ENCODE results near the gene TBX21.

The TBX21 gene

GRCh38 chr17:47714773-47715396, 18.2 kb upstream of the TBX21 start:
- no peak for DNase-seq

- DNase-seq, result no peak
Observed at GRCh38 chr17:47715669-47716325, 17.2 kb upstream of the TBX21 start.

DNA sequence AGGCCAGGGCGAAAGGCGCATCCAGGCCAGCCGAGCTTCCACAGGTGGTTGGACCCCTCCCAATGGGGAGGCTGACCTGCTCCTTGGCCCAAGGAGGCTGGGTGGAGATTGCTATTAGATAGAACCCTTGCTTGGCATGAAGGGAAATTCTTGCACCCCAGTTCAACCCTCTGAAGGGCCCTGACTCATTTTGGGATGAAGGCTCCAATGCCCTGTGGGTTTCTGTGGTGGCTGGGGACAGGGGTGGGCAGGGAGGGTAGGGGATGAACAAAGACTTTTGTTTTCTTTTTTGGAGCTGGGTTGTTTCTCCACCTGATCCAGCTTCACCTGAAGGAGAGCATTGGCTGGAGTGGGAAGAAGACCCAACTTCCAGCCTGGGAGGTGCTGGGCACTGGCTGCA, 16.7 kb upstream of the TBX21 start:
- DNase-seq, result no peak

DNA sequence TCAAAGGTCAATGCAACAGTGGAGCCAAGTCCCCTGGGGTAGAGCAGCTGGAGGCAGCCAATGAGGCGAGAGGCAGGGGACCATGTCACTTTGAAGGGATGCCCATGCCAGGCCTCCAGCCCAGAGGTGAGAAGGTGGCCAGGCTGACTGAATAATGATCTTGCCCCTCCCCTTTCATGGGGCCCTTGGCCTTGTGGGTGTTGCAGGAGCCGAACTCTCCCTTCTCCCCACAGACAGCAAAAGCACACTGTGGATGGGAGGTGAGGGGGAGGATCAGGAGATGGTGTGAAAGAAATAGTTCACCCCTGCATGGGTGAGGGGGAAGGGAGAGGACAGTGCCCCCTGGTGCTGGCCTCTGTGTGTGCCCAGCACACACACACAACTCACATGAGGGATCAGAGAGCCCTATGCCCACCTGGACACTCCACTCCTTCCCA, 15.8 kb upstream of the TBX21 start:
- DNase-seq, result no peak

GRCh38 chr17:47717979-47718621, 14.9 kb upstream of the TBX21 start:
- DNase-seq, result no peak

- DNase-seq, result no peak
Observed at GRCh38 chr17:47718634-47719405, 14.2 kb upstream of the TBX21 start.

DNA sequence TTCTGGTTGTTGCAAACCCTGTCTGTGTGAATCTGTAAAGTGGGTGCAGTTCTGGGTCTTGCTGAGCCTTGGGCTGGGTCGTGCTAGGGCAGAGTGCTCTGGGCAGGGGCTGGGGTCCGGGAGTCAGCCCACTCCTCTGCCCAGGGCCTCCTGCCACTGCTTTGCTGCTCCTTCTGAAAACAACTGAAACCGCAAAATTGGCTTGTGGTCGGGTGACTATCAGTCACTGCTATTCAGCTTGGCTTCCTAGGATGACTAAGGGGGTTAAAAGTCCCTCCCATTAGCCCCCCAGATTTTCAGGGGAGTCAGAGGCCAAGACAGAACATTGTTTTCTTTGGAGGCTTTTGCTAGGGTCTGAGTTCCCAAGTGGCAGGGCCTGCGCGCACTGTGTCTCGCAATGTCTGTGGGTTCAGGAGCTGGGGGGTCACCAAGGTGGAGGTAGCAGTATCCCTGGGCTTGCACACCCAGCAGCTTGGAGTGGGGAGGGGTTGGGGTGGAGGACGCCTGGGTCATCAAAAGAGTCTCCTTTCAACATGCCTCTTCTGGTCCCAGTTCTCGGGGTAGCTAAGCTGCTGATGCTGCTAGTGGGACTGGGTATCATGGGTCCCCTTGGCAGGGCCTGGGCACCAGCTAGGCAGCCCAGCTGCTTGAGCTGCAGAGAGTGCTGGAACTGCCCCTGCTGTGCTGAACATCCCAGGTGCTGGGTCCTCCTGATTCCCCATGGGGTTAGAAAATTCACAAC, 13.5 kb upstream of the TBX21 start:
- DNase-seq, result peak; percentile 28

DNA sequence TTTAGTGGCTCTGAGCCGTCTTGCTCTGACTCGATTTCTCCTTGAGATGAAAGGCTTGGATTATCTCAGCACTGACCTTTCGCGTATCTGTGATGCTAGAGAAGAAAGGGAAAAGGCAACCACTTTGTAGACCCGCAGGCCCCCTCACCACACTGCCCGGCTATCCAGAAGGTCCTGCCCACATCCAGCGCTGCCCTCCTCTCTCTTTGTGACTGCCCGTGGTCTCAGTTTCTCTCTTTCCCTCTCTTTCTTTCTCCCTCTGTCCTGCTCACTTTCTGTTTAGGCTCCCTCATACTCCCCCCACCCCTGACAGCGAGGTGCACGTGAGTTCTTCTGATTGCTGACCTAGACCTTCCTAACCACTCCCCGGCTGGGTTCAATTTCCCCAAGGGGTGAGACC, 12.8 kb upstream of the TBX21 start:
- no peak for DNase-seq

- peak; percentile 57 for DNase-seq
Observed at GRCh38 chr17:47720754-47721533, 12.1 kb upstream of the TBX21 start.

DNA sequence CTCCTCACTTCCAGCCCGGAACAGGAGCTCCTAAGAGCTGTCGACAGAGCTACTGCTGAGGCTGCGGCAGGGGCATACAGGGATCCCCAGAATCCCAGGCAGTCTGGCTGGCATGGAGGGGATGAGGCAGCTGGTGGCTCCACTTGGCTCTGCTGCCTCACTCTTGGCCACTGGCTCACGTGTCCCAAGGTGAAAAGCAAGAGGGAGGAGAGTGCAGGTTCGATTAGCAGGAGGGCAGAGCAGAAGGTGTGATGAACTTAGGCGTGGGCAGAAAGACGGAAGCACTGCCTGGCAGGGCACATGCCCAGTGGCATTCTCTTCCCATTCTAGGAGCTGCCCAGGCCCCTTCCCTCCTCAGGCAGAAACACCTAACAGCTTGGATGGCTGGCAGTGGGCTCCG, 11.3 kb upstream of the TBX21 start:
- no peak for DNase-seq

GRCh38 chr17:47724705-47725104, 8.3 kb upstream of the TBX21 start:
- DNase-seq, result no peak

- DNase-seq, result no peak
Observed at GRCh38 chr17:47725446-47726111, 7.5 kb upstream of the TBX21 start.

DNA sequence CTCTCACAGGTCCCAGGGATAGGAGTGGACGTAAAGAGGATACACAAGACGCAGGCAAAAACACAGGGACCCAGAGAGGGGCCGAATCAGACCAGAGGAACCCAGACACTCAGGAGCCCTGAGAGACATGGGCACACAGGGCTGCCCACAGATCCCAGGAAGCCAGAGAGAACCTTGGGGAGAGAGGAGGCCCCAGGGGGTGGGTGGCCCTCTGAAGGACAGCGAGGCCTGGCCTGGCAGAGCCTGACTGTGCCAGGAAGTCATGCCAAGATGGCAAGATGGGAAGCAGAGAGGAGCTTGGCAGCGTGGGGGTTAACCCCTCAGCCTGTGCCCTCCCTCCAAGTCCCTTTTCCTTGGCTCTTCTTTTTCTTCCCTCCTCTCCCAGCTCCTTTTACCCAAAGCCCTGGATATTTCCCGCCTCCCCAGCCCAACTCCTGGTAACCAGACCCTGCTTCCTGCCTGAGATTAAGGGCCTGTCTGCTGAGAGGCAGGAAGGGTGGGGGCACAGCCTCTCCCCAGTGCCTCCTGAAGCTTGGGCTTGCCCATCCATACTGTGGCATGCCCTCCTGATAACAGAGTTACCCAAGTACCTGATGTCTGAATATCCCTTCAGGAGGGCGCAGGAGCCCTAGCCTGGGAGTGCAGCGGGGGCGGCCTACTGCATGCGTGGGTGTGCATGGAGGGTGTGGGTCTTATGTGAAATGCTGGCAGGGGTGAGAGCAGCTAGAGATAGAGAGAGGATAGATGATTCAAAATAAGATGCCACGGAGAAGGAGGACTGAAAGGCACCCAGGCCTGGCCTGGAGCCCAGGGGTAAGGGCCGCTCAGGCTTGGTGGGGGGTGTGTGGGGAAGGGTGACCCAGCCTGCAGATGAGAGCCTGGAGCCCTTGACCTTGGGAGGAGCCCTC, 6.0 kb upstream of the TBX21 start:
- DNase-seq, result no peak

GRCh38 chr17:47727704-47728036, 5.4 kb upstream of the TBX21 start:
- no peak for DNase-seq

- no peak for DNase-seq
Observed at GRCh38 chr17:47728214-47728877, 4.7 kb upstream of the TBX21 start.

- DNase-seq, result no peak
Observed at GRCh38 chr17:47729476-47729875, 3.6 kb upstream of the TBX21 start.

DNA sequence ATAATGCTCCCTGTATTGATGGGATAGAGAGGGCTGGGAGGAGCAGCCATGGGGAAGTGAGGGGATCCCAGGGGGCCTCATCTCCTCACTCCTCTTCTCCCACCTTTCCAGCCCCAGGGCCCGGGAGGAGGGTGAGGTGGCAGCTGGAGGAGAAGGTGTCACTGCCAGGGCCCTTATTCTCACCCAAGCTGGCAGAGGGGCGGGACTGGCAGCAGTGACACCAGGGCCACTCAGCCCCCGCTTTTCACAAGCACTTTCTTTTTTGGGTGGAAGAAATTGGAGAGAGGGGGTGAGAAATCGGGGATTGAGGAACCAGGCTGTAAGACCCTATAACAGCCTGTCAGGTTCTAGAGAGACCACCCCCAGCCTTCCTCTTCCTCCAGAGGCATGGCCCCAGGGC, 2.4 kb upstream of the TBX21 start:
- DNase-seq, result no peak

DNA sequence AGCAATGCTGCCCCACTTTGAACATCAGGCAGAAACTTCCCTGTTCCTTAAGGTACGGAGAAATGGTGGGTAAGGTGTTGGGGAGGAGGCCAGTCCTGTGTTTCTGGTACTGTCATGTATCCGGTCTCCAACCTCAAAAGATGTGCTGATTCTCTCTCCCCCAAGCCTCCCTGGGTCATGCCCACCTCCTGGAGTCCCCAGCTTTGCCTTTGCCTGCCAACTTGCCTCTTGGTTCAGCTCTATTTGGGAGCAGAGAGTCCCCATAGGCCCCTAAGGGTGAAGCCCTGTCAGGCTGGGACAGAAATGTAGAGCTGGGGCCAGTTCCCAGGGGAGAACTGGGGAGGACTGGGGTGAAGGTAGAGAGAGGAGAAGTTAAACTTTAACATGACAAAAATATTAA, 1.6 kb upstream of the TBX21 start:
- DNase-seq, result no peak

GRCh38 chr17:47732399-47733046, 513 bp upstream of the TBX21 start:
- no peak for DNase-seq
